ENCODE results near the gene GNAZ.

GRCh38 chr22:23084453-23085350 is 14.4 kb downstream of the GNAZ start:
- TF ChIP-seq EZH2 (optimal IDR thresholded peaks at IDR 0.05; ENCODE audit: low read depth, low read length) = no peak
- no peak for TF ChIP-seq CTCF (IDR thresholded peaks at IDR 0.05; ENCODE audit: low read length)
- no peak for TF ChIP-seq EZH2phosphoT487 (IDR thresholded peaks at IDR 0.05; ENCODE audit: low read length)
